Measurements from ENCODE around the gene ALDH1A1. TPM values are rescaled to one million over a fixed set of nuclear protein-coding genes. Genes with fewer than 3 reads are reported as not detected.

Gene ALDH1A1
- polyA plus RNA-seq (ENCODE audit: insufficient read length in 4 of 4) = 100 to 1,000 TPM in 3 of 4 donors, 10 to 100 TPM in 1; 27.3 to 307 (median 272) TPM

DNA sequence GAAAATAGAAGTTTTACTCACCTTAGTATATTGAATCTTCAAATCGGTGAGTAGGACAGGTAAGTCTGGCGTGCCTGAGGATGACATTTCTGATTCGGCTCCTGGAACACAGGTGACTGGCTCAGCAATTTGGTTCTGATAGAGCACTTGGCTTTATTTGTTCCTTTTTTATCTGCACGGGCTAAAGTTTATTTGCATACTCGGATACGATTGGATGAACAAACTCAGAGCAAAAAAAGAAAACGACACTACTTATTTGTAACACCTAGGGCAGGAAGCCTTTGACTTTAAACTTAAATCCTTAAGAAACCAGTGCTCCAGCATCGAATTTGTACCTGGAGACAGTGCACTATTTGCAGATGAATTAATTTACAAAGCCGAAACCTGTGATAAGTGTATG, at the start of gene ALDH1A1:
TSS of gene ALDH1A1 (minus strand) at position 140 of the 400 bp plus-strand sequence. CDS start at position 87, 53 bp downstream.
- DNase-seq (ENCODE audit: low read depth in 4 of 4, low spot score in 3 of 4) = no peak

DNA sequence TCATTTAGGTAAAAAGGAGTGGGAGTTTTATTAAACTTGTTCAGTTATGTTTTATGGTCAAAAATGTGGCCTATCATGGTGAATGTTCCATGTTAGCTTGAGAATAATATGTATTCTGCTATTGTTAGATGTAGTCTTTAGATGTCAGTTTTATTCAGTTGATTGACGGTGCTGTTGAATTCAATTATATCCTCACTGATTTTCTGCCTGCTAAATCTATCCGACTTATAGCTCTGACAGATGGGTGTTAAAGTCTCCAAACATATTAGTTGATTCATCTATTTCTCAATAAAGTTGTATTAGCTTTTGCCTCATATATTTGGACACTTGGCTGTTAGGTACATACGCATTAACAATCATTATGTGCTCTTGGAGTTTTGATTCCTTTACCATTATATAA, 49.0 kb upstream of the ALDH1A1 start:
- DNase-seq (ENCODE audit: low read depth in 4 of 4, low spot score in 3 of 4) = no peak

DNA sequence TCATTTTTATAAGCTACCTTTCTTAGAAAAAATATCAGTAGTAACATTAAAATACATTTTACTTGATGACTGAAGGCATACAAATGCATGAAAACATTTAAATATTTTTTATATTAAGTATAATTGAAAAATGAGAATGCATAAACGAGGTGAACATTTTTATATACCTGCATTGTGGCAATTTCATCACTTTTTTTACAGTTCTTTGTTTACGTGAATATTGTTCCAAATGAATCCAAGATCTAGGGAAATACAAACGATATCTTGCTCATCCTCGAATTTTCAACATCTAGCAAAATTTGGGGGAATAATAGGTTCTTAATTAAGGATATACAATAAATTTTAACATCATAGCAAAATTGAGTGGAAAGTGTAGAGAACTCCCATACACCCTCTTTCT, 45.5 kb upstream of the ALDH1A1 start:
- no peak for DNase-seq (ENCODE audit: low read depth in 4 of 4, low spot score in 3 of 4)

DNA sequence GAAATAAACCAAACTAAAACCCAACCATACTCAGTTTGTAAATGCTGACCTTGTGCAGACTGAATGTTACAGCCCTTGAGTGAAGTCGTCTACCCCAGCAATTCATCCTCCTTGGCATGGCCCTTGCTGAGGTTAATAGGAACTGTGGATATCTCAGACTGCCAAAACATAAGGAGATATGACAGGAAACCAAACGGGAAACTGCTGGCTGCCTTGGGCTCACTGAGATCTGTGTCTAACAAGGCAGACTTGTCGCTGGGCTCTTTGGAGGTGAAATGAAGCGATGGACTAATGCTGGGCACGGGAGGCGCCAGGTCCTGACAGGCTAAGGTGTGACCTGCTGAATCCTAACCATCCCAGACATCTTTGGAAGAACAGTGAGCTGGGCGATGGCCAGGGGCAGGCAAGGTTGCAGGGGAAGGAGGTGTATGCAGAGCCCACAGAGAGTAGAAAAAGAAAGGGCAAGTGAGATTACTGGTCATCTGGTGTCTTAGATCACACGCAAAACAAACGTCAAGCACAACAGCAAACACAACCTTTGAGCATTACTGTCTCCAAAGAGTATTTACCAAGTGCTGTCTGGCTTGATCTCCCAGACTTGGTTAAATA, 44.6 kb upstream of the ALDH1A1 start:
- no peak for DNase-seq (ENCODE audit: low read depth in 4 of 4, low spot score in 3 of 4)

DNA sequence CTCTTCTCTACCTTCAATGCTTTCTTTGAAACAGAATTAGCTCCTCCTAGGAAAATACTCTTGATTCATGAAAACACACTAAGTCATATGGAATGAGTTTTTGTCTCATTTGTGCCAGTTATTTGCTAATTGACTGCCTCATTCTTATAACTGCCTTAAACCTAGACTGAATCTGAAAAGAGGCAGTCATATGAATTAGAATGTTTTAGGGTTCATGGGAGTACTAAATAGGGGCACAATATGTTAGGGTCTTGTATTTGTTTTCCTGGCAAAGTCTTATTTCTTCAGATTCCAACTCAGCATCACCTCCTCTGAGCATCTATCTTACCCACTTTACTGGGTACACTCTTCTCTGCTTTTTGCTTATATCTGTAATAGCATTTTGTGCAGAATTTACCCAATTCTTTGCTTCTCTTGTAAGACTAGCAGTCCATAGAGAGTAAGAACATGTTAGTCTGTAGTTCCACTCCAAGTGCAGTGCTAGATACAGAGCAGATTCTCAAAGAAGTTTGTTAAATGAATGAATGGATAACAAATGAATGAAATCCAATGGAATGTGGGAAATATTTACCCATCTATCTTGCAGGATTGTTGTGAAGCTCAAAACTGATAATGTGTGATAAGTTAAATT, 43.9 kb upstream of the ALDH1A1 start:
- DNase-seq (ENCODE audit: low read depth in 4 of 4, low spot score in 3 of 4) = no peak

DNA sequence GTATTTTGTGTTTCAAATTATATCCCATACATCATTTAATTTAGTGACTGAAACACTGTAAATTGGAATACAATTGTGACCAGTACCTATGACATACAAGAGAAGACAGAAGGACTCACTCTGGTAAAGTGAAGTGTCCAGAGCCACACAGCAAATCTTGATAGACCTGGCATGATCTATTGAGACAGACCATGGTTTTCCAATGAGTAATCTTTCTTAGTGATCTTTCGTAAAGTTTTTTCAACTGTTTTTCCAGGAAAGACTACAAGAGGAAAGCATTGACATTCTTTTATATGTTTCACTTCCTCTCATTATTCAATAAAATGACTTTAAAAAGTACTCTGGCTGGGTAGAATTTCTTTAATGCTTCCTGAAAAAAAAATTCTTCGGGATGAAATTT, 43.3 kb upstream of the ALDH1A1 start:
- DNase-seq (ENCODE audit: low read depth in 4 of 4, low spot score in 3 of 4) = no peak

DNA sequence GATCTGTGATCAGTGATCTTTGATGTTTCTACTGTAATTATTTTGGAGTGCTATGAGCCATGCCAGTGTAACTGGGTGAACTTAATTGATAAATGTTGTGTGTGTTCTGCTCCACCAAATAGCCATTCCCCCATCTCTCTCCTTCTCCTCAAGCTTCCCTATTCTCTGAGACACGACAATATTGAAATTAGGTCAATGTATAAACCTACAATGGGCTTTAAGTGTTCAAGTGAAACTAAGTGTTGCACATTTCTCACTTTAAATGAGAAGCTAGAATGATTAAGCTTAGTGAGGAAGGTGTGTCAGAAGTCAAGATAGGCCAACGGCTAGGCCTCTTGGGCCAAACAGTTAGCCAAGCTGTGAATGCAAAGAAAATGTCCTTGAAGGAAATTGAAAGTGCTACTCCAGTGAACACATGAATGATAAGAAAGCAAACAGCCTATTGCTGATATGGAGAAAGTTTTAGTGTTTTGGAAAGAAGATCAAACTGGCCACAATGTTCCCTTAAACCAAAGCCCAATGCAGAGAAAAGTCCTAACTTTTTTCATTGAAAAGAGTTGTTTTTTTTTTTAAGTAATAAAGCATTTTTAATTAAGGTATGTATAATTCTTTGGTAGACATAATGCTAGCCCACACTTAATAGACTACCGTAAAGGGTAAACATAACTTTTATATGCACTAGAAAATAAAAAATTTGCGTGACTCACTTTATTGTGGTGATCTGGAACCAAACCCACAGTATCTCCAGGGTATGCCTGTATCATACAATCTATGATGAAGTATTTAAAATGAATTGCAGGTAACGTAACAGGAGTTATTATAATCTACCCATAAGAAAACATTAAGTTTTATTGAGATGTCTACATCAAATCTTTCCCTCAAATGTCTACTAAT, 42.5 kb upstream of the ALDH1A1 start:
- no peak for DNase-seq (ENCODE audit: low read depth in 4 of 4, low spot score in 3 of 4)

DNA sequence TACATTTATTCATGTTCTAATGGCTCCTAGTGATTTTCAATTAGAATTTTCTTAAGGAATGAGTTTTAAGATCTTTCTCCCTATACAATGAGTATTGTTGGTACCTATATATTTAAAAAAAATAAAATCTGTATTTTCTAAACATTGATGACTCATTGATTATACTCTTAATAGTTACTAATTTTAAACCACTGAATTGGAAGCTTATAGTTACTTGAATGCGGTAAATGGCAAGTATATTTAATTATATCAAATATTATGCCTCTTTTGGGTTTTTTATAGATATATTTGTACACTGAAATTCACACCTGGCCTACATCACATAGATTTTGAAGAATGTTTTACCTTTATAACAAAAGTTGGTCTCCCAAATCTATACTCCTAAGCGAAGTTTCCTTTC, 38.9 kb upstream of the ALDH1A1 start:
- no peak for DNase-seq (ENCODE audit: low read depth in 4 of 4, low spot score in 3 of 4)

DNA sequence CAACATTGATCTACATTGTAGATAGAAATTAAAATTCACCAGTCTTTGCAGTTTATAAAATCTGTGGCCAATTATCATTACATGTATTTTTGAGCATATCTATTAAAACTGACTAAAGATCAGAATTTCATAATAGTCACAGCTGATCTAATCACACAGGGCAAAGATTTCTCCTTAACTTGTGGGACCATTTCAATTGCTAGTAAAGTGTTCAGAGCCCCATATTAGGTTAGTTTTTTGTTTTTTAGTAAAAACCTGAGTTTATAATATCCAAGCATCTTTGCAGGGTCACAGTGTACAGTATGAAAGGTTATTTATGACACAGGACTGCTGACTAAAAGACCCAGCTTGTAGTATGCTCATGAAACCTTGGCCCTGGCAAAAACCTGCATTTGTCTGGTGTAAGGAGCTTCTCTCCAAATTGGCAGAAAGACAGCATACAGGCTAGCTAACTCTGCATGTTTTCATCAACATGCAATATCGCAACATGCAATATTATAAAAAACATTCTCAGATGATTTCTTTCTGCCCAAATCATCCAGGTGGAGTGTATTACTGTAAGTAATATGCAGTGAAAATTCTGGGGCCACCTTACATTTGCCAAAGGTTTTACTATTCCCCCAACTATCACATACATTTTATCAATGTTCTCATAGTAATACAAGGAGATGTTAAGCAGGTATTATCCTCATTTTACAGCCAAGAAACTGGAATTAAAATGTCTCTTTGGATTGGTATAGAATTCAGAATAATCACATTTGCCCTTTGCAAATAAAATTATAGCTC, 37.7 kb upstream of the ALDH1A1 start:
- DNase-seq (ENCODE audit: low read depth in 4 of 4, low spot score in 3 of 4) = no peak

DNA sequence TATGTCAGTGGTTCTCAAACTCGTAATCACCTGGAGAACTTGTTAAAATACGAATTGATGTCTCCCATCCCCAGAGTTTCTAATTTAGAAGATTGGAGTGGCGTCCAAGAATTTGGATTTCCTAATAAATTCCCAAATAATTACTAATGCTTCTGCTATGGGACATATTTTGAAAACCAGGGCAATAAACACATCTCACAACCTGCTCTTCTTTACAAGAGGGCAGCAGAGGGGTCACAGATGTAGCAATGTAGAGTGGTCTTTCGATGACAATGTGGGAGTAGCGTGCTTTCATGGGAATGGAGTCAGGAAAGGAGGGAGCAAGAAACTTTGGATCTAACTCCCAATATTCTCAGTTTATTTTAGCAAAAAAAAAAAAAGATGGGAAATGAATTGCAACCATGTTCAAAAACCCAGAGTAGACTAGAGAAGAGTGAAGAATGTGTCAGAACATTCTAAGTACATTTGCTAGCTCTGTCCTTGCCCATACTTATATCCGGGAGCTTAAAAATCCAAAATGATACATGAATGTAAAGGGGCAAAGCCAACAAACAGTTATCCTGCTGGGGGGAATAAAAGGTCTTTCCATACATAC, 33.8 kb upstream of the ALDH1A1 start:
- no peak for DNase-seq (ENCODE audit: low read depth in 4 of 4, low spot score in 3 of 4)

DNA sequence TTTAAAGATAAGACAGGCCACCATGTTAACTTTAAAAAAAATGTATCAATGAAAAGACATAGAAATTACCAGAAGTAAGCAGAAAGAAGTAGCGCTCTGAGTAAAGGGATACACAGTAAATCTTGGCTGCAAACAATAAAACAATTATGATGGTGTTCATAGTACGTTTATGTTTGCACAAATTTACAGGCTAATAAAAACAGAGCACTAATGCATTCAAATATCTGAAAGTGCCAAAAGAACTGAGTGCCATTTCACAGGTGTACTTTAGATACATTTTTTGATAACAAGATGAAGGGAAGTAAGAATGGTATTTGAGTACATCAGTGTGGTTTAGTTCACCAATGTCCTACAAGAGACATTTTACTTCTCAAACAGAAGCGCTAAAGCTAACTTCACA, 32.9 kb upstream of the ALDH1A1 start:
- no peak for DNase-seq (ENCODE audit: low read depth in 4 of 4, low spot score in 3 of 4)

DNA sequence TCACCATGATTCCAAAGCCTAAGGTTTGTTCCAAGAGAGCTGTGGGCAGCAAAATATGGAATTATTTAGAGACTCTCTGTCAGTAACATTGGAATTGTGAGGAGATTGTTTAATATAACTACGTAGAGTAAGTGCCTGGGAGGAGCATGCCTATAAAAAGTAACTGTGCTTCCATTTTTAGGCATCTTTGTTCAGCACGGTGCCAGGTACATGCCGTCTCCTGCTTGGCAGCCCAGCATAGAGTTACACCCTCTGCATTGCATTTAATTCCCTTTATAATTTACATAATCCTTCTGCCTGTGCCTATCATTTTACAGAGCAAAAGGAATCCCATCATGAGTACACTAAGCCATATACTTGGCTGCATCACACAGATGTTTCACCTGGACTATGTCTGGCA, 32.1 kb upstream of the ALDH1A1 start:
- DNase-seq (ENCODE audit: low read depth in 4 of 4, low spot score in 3 of 4) = no peak

DNA sequence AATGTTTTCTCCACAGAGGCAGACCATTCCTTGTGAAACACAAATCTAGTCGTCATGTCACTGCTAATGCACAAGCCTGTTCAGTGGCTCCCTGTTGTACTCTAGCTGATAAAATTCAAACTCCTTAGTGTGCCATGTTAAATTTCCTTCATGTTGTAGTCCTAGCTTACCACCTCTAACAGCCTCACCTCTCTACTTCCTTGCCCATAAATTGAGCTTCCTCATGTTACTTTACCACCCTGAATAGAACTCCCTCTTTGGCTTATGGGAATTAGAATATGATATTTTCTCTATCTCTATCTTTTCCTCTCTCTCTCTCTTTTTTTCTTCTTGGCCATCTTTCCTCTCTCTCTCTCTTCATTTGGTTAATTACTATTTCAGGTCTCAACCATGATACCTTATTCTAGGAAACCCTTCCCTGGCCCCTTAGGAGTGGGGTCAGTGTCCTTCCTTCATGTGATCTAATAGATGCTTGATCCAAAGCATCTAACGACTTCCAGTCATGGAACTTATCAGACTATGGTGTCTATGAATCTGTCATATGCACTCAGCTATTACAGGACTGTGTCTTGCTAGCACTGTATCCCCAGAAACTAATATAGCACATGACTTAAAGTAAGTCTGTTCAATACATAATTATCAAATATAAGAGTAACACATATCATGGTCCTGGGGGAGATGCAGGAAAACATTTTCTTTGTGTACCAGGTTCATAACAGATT, 31.5 kb upstream of the ALDH1A1 start:
- DNase-seq (ENCODE audit: low read depth in 4 of 4, low spot score in 3 of 4) = no peak

DNA sequence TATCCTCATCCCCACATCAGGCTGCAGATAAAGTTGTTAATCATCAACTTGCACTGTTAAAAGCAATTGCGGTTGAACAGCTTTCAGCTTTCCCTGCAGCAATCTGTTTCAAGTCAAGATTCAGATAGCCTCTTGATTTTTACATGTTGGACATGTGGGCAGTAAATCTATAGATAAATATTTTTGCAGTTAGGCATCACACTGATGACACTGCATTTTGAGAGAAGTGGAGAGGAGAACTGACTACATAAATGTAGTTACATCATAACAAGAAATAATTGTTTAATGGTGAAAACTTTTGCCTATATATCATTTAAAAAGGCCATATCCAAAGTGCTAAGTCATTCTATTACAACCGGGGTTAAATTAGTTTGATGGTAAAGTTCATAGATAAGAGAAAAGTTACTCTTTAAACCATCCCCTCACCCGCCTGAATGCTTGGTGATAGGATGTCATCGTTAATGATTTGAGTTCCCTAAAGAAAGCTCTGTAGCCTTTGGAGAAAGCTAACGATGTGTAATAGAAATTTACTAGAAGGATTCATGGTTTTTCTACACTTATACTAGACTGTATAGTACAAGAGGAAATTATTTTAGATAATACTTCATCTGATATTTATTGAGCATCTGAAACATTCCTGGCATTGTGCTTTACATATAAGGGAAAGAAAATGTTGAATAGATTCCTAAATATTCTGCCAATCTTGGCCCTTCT, 30.8 kb upstream of the ALDH1A1 start:
- no peak for DNase-seq (ENCODE audit: low read depth in 4 of 4, low spot score in 3 of 4)

DNA sequence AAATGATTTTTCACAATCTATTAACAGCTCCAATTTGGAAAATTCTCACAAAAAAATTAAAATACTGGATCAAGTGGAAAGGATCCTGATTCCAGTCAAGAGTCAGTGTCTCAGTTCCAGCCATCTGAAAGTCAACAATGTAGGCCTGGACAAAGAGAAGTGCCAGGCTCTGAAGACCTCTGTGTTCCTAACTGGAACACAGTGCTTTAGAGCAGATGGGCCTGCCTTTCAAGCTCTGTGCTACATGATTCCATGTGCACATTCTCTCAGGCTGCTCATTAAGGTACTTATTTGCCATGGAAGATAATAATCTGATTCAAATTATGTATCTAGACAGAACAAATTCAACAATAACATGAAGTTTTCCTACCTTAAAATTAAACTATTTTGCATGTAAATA, 30.2 kb upstream of the ALDH1A1 start:
- no peak for DNase-seq (ENCODE audit: low read depth in 4 of 4, low spot score in 3 of 4)

DNA sequence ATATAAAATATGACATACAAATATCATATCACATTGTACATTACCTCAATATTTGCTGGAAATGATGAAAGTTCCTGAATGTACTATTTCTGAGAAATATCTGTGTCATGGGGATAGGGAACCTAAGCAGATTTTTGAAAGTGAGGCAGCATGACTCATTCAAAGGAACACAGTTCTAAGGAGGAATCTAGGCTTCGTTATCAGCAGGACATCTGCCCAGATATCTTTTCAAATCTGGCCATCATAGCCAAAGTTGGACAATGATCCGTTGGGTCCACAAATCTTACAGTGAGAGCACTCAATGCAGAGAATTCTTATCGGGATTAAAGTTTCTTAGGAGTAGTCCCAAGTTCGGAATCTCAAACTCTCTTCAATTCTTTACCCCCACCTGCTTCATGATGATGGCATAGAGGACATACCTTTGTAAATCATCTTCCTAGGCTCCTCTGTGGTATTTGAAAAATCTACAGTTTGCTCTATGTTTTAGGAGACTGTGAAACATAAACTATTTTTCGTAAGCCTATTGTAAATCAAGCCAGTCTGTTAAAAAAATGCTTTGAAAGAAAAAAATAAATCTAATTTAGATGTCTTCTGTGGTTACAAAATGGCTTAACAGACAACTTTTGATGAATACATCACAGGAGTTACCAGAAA, 29.4 kb upstream of the ALDH1A1 start:
- no peak for DNase-seq (ENCODE audit: low read depth in 4 of 4, low spot score in 3 of 4)

DNA sequence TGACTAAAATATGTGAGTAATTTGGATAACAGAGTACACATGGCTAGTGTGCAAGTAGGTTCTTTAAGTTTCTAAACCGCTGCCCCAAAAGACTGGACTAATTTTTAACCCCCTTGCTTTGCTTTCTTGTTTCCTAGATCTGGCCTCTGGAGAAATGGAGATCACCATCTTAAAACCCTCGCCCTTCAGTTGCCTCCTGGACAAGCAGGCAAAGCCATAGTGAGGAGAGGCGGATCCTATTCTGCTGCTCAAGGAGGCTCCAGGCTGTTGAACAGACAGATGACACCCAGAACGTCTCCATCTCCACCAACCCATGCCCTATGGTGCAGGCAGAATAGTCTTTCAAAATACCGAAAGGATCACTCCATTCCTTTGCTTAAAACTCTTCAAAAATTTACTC, 28.6 kb upstream of the ALDH1A1 start:
- DNase-seq (ENCODE audit: low read depth in 4 of 4, low spot score in 3 of 4) = no peak

DNA sequence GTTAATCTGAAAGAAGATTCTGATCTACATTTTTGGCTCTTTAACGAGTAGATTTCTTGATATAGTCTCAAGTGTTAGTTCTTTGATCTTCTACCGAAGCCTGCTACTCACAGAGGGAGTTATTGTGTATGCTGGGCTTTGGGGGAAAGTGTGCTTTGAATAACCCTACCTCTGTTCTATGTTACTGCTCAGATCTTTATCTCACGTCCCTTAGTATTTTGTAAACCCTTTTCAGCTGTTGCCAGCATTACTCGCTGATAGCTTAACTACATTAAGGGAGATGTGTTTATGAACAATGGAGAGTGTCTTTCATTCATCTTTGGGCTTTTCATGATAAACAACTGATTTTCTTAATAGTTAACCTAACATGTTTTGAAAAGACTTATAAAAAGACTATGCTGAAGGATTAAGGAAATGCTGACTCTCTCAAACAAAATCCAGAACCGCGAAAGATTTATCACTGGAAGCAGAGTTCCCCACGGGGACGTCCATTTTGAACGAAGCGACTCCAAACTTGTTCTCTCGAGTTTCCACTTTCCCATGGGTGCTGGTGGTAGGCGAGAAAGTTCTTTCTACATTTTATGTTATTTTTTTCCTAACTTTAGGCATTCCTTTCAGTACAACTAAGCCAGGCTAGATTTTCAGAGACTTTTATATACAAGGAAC, 27.9 kb upstream of the ALDH1A1 start:
- DNase-seq (ENCODE audit: low read depth in 4 of 4, low spot score in 3 of 4) = no peak
